CD4-positive, alpha-beta T cell treated with Interferon alpha-2 for 1 hour (primary cell): ENCODE data around the gene ACP3.
"Not testable (repeated sequence)": the region's sequence is repeated elsewhere in the genome, so short reads cannot be mapped to it uniquely, and the experiment has no call there.

Source experiments
- DNase-seq, 2 donors: peaks; one replicate each; pipeline ENCODE4 v3.0.0-alpha.2; 2020 to 2022

ACP3 gene, protein sequence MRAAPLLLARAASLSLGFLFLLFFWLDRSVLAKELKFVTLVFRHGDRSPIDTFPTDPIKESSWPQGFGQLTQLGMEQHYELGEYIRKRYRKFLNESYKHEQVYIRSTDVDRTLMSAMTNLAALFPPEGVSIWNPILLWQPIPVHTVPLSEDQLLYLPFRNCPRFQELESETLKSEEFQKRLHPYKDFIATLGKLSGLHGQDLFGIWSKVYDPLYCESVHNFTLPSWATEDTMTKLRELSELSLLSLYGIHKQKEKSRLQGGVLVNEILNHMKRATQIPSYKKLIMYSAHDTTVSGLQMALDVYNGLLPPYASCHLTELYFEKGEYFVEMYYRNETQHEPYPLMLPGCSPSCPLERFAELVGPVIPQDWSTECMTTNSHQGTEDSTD

DNA sequence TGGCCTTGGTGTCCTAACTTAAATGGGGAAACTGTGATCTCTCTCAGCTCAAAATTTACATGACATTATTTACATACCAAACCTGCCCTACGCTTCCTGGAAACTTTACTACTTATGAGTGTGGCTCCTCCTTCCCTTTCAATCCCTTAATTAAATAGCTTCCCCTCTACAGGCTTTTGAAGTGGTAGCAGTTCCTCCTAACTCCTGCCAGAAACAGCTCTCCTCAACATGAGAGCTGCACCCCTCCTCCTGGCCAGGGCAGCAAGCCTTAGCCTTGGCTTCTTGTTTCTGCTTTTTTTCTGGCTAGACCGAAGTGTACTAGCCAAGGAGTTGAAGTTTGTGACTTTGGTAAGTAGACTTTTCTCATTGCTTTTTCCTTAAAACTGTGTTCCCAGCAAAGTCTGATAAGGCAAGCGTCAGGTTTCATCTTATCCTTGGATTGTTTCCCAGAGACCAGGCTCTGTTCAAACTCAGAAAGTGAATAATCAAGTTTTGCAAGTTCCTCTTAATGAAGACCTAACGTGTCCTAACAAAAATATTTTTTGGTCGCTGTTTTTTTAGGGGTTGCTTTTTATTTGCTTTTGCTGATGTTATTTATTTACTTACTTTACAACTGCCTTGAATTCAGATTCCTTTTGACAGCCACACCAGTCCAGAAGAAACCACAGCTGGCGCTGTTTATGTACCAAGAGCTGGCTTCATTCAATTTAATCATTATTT is at the start of gene ACP3:
TSS of gene ACP3 (plus strand) at position 179 of the 720 bp plus-strand sequence. CDS start at position 229, 50 bp downstream.
- peak; percentile 25 to 42 for DNase-seq

DNA sequence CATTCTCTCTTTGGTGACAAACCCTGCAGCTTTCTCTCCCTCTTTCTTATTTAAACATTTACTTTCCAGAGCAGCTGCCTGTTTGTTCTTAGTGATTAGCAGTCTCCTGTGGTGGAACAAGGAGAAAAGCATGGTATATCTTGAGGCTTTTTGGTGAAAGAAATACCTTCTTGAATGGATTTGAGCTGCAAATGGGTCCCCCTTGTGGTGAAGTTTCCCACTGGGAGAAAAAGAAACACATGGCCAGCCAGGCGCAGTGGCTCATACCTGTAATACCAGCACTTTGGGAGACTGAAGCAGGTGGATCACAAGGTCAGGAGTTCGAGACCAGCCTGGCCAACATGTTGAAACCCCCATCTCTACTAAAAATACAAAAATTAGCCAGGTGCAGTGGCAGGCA is 48.3 kb upstream of the ACP3 start:
- DNase-seq = no peak

DNA sequence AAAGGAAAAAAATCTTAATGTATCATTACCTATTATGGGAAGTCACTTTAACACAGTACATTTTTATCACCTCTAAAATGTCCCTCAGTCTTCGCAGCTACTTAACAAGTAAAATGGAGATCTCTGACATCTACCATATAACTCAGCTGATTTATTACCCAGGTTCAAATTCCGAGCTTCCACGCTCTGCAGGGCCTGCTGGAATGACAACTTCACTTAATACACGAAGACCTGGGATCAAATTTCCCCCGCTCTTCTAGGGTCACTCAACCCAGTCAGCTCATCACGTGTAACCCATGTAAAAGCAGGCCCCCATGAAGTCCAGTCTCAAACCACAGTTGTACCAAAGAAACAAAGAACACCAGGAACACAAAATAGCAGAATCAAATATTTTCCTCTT is 44.2 kb upstream of the ACP3 start:
- DNase-seq = no peak

DNA sequence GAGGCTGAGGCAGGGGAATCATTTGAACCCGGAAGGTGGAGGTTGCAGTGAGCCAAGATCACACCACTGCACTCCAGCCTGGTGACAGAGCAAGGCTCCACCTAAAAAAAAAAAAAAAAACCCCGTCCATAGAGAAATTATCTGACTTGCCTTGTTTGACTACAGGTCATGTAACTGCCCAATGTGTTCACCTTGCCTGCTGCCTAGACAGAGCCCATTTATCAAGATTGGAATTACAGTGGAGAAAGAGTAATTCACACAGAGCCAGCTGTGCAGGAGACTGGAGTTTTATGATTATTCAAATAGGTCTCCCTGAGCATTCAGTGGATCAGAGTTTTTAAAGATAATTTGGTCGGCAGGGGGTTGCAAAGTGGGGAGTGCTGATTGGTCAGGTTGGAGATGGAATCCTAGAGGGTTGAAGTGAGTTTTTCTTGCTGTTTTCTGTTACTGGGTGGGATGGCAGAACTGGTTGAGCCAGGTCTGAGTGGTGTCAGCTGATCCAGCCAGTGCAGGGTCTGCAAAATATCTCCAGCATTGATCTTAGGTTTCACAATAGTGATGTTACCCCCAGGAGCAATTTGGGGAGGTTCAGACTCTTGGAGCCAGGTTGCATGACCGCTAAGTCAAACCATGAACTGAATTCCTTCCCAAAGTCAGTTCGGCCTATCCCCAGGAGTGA is 40.8 kb upstream of the ACP3 start:
- DNase-seq = no peak

DNA sequence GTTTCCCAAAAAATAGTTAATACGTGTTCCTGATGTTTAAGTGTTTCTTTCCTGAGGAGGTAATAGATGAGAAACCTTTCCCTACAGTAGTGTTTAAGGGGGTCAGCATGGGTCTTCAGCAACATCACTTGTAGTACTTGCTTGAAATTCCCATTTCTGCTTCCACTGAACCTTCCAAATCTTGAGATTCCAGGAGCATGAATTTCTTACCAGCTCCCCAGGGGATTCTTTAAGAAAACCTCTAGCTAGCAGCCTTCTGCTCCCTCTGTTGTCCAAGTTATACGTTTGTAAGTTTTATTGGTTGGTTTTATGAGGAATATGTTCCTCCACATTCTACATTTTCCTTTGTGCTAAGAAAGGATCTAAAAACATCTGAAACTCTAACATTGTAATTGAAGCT is 38.2 kb upstream of the ACP3 start:
- no peak for DNase-seq

DNA sequence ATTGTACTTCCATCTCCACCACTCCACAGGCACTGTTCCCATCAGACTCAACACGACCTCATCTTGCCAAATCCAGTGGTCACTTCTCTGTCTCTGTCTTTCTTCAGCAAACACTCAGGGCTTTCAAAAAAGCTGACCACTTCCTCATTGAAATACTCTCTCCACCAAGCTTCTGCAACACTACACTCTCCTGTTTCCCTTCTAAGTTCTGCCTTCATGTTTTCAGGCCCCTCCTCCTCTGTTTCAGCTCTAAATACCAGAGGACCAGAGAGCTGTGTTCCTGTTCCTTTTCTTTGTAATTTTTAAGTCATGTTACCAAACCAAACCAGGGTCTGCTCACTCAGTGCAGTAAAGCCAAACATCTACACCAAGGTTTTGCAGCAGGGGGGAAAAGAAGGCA is 33.8 kb upstream of the ACP3 start:
- peak; percentile 19 to 26 for DNase-seq

DNA sequence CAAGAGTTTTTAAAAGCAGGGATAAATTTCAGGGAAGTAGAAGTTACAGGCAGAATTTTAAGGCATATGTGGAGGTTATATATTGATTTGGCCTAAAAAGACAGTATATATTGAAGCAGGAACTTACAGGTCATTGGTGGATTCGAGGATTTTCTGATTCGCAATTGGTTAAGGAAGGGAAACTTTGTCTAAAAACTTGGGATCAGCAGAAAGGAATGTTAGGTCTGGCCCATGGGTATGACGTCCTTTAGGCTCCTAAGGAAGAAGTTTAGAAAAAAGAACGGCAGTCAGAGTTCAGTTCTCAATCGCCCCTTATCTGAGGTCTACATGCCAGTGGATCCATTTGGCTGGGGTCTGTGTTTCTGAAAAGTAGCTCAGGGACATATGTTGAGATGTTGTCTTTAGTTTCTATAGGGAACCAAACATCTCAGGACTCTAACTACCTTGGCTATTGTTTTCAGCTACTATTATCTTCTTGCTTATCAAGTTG is 33.2 kb upstream of the ACP3 start:
- DNase-seq = no peak

DNA sequence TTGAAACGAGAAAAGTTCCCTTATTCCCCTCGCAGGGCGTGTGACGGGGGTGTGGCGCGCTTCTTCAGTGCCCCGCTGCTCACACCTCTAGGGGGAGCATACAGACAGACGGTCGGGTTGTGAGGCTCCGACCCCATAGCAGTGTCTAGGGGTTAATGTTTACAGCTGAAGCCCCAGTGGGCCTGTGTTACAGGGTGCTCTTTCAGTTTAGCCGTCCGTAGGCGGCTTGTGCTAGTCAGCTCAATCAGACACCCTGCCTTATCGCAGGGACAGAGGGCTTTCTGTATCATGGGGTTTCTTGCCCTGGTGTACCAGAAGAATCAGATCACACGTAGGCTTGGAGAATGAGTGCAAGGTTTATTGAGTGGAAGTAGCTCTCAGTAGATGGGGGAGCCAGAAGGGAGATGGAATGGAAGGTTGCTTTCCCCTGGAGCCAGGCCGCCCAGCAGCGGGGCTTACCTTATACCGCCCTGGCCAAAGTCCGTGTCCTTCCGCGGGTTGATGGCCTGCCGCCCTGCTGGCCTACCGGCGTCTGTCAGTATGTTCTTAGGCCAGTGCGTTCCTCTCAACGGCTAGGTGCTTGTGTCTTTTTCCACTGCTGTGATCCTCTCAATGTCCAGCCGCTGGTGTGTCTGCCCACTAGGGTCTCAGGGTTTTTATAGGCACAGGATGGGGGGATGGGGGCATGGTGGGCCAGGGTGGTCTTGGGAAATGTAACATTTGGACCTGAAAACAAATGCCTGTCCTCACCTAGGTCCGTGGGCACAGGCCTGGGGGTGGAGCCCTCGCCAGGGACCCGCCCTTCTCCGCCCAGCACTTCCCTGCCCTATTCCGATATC is 32.2 kb upstream of the ACP3 start:
- no peak for DNase-seq

DNA sequence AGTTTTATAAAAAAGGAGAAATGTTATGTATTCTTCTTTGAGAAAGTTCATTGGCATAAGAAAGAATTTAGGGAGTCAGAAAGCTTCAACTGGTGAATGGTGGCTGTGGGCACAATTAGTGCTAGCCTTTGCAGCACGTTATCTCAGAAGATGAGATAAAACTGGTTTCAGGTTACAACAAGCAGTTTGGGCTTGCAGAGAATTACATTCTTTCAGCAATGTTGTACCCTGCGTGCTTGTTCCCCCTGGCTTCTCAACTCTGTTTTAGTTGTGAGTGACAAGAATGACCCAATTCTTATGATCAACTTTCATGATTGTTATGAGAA is 31.6 kb upstream of the ACP3 start:
- DNase-seq = no peak

DNA sequence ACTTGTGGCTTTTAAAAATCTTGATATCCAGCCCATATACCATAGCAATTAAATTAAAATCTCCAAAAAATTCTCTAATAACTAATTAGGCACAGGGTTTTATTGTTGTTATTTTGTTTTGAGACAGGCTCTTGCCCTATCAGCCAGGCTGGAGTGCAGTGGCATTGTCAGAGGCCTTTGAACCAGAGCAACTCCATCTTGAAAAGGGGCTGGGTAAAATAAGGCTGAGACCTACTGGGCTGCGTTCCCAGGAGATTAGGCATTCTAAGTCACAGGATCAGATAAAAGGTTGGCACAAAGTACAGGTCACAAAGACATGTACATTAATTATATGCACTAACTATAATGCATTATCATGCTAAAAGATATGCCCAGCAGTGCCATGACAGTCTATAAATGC is 31.2 kb upstream of the ACP3 start:
- DNase-seq = no peak

DNA sequence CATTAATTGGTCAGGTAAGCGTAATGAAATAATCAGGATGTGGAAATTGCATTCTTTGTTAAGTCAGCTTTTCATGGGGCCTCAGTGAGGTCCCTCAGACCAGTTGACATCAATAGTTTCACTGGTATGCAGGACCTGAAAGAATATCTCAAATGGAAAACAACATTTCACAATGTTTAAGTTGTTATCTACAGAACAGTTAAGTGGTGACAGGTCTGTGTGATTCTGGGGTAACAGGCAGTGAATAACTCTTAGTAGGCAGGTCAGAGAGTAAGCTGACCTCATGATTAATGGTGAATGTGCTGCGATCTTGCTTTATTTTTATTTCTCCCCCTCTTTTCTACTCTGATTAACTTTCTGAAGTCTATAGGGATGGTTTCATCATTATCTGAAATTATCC is 28.9 kb upstream of the ACP3 start:
- no peak for DNase-seq

DNA sequence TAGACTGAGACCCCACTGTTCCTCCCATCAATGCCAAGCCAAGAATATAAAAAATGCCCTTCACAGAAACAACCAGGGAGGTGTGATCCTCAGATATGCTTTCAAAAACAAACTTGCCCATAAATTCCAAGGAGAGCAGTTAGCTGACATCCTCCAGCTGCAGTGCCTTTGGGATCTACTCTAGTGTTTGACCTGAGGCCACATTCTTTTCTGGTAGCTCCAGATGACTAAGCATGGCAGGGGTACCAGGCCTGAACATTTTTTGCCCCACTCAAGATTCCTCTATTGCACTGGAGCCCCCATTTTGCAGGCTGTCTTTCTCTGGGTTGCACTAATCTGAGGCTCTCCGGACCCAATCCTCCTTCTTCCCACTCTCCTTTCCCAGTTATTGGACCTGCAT is 27.9 kb upstream of the ACP3 start:
- DNase-seq = no peak

DNA sequence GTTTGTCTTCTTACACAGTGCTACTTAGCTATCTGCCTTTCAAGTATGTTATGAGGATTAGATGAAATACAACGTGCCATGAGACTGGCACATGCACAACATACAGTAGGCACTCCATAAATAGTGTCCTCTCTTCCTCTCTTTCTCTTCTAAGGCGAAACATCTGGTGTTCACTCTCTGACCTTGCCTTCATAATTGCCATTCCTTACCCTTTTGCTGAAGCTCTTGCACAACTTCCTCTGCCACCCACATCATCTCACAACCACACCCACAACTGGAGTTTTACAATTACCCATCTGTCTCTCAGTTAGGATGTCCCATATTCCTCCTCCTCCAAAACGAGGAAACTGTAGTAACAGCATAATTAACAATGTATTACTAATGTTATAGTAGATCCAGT is 26.4 kb upstream of the ACP3 start:
- DNase-seq = peak in 1 of 2 donors; percentile 15

DNA sequence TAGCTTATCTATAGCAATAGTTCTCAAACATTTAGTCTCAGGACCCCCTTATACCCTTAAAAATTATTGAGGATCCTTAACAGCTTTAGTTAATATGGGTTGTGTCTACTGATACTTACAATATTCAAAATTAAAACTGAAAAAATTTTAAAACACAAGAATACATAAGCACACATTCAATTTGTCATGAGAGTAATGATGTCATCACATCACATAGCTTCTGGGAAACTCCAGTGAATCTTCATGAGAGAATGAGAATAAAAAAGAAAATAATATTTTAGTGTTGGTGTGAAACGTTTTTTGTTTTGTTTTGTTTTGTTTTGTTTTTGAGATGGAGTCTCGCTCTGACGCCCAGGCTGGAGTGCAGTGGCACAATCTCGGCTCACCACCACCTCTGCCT is 25.2 kb upstream of the ACP3 start:
- DNase-seq = no peak

DNA sequence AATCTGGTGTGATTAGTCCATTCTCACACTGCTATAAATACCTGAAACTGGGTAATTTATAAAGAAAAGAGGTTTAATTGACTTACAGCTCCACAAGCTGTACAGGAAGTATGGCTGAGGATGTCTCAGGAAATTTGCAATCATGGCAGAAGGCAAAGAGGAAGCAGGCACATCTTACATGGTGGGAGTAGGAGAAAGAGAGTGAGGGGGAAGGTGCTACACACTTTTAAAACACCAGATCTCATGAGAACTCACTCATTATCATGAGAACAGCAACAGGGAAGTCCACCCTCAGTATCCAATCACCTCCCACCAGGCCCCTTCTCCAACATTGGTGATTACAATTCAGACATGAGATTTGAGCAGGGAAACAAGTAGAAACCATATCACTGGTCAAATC is 24.0 kb upstream of the ACP3 start:
- no peak for DNase-seq

DNA sequence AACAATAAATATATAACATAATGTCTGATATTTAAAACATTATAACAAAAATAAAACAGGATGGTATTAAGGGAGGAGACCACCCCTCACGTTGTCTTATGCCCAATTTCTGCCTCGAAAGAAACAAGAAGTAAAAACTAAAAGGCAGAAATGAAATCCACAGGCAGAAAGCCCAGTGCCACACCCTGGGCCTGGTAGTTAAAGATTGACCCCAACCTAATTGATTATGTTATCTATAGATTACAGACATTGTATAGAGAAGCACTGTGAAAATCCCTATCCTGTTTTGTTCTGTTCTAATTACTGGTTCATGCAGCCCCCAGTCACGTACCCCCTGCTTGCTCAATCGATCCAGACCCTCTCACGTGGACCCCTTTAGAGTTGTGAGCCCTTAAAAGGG is 22.3 kb upstream of the ACP3 start:
- no peak for DNase-seq

DNA sequence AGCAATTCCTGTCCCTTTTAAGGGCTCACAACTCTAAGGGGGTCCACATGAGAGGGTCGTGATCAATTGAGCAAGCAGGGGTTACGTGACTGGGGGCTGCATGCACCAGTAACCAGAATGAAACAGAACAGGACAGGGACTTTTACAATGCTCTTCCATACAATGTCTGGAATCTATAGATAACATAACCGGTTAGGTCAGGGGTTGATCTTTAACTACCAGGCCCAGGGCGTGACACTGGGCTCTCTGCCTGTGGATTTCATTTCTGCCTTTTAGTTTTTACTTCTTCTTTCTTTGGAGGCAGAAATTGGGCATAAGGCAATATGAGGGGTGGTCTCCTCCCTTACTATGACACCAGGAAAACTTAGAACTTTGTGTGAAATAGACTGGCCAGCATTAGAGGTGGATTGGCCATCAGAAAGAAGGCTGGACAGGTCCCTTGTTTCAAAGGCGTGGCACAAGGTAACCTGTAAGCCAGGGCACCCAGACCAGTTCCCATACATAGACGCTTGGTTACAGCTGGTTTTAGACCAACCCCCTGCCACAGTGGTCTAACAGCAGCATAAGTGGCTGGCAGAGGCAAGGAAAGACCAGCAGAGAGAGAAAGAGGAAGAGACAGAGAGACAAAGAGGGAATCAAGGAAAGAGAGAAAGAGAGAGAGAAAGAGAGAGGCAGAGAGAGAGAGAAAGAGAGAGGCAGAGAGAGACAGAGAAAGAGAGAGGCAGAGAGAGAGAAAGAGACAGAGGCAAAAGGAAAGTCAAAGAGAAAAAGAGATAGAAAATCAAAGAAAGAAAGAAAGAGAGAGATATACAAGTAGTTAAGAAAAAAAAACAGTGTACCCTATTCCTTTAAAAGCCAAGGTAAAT is 13.6 kb upstream of the ACP3 start:
- DNase-seq = not testable (repeated sequence)

DNA sequence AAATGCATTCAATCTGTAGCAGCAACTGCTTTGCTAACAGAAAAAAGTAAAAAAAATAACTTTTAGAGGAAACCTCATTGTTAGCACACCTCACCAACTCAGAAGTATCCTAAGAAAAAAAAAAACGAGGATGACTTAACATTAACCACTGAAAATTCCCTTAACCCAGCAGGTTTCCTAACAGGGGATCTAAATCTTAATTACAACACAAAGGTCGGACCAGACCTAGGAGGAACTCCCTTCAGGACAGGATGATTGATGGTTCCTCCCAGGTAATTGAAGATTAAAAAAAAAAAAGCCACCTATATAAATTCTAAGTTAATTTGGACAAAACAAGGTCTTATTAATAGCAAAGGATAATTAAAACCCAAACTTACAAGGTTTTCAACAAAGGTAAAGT is 12.9 kb upstream of the ACP3 start:
- DNase-seq = not testable (repeated sequence)

DNA sequence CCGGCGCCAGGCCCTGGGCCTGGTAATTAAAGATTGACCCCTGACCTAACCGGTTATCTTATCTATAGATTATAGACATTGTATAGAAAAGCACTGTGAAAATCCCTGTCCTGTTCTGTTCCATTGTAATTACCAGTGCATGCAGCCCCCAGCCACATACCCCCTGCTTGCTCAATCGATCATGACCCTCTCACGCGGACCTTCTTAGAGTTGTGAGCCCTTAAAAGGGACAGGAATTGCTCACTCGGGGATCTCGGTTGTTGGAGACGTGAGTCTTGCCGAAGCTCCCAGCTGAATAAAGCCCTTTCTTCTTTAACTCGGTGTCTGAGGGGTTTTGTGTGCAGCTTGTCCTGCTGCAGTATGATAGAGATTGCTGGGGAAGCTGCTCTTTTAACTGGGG is 7.2 kb upstream of the ACP3 start:
- DNase-seq = not testable (repeated sequence)

DNA sequence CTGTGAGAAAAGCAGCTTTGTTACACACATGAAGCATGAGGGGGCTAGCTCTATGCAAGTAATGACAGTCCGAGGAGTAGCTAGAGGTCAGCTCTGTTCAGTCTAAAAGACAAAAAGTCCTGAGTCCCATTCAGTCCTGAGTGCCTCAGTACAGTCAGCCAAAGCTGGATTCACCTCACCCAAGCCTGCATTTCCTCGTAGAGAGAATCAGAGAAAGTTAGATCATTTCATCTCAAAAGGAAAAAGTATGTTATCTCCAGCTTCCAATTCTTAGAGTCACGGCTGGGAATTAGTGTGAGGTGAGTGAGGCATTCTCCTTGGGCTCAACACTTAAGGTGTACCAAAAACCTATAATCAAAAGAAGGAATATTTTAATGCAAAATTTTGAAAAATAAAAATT is 5.9 kb upstream of the ACP3 start:
- no peak for DNase-seq

DNA sequence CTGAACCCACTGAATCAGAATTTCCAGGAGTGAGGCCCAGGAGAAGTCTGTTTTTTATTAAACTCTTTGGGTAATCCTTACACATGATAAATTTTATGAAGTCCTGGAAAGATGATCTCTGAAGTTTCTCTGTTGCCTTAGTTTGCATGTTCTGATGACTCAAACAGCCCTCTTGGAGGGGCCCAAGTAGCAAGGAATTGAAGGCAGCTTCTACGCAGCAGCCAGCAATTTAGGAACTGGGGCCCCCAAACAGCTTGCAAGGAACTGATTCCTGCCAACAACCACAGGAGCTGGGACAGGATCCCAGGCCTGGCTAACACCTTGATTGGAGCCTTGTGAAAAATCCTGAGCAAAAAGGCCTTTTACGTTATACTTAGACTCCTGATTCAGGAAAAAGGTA is 5.4 kb upstream of the ACP3 start:
- no peak for DNase-seq

DNA sequence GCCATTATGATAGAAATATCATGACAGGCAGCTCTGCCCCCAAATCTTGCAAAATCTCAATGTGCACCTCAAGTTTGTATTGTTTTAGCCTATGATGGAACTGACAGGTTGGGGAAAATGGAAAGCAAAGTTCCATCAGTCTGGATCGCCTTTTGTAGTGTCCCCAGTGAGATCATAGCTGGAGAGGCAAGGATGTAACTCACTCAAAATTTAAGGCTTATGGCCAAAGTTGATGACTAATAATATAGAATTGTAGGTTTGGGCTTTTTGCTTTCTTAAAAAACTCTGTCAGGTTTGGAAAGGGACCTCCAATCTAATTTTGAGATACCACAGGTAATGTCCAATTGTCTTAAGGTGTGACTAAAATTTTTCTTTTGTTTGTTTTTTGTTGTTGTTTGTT is 1.4 kb upstream of the ACP3 start:
- no peak for DNase-seq
